ENCODE data around the gene SYP. TPM values are rescaled to one million over a fixed set of nuclear protein-coding genes. Genes with fewer than 3 reads are reported as not detected.

Gene SYP
- total RNA-seq, 1 donor from 2014 or later = 2.3 TPM

DNA sequence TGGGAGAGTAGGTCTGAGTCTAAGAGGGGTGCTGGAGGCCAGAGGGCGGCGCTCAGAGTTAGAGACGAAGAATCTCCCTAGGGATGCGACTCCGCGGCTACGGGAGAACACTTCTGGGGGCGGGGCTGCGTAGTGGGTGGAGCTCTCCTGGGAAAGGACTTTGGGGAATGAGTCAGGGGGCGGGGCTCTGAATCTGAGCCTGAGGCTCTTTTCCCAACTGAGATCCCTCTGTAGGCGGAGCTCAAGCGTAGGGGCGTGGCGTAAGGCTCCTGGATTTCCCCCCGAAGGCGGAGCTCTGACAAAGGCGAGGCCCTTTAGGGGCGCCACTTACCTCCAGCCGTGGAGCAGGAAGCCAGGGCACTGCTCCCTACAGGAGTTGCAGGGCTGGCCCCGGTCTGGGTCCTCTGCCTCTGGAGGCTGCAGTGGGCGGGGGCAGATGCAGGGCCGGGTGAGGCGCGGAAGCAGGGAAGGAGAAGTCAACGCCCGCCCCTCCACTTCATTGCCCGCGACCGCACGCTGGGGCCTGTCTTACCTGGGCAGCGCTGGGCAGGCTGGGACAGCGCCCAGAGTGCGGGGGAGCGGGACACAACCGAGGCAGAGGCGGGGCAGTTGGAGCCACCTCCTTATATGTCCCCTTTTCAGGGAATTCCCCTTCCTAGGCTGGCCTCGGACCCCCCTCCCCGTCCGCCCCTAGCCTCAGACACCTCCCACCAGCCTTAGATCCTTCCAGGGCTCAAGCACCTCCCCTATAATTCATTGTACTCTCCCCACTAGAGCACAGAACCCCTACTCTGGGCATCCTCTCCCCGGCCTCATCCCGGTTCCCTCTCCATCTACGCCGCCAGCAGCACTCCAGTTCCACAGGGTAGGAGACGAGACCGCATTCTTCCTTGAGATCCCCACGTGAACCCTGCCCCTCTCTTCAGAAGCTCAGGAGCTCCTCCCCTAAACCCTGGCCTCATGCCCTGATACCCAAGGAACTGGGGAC lies 15.4 kb downstream of the SYP start:
- peaks cover 2% of the 10 kb centered on the region for H3K36me3 Mint-ChIP-seq (ENCODE audit: unreplicated experiment)
- TF ChIP-seq, protein P1, sequence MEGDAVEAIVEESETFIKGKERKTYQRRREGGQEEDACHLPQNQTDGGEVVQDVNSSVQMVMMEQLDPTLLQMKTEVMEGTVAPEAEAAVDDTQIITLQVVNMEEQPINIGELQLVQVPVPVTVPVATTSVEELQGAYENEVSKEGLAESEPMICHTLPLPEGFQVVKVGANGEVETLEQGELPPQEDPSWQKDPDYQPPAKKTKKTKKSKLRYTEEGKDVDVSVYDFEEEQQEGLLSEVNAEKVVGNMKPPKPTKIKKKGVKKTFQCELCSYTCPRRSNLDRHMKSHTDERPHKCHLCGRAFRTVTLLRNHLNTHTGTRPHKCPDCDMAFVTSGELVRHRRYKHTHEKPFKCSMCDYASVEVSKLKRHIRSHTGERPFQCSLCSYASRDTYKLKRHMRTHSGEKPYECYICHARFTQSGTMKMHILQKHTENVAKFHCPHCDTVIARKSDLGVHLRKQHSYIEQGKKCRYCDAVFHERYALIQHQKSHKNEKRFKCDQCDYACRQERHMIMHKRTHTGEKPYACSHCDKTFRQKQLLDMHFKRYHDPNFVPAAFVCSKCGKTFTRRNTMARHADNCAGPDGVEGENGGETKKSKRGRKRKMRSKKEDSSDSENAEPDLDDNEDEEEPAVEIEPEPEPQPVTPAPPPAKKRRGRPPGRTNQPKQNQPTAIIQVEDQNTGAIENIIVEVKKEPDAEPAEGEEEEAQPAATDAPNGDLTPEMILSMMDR (IDR thresholded peaks at IDR 0.05) = no peak
- H3K27me3 Mint-ChIP-seq (ENCODE audit: unreplicated experiment) = no peaks in the 10 kb centered on the region
- H3K4me1 Mint-ChIP-seq (ENCODE audit: unreplicated experiment) = peaks cover 15% of the 10 kb centered on the region
- H3K9me3 Mint-ChIP-seq (ENCODE audit: unreplicated experiment) = peaks cover under 1% of the 10 kb centered on the region
- peak overlapping the region; percentile 62 for H3K4me3 Mint-ChIP-seq (ENCODE audit: unreplicated experiment)
- H3K27ac Mint-ChIP-seq (ENCODE audit: unreplicated experiment) = peak overlapping the region; percentile 68
- DNase-seq (ENCODE audit: extremely low spot score, unreplicated experiment) = peak; percentile 91

DNA sequence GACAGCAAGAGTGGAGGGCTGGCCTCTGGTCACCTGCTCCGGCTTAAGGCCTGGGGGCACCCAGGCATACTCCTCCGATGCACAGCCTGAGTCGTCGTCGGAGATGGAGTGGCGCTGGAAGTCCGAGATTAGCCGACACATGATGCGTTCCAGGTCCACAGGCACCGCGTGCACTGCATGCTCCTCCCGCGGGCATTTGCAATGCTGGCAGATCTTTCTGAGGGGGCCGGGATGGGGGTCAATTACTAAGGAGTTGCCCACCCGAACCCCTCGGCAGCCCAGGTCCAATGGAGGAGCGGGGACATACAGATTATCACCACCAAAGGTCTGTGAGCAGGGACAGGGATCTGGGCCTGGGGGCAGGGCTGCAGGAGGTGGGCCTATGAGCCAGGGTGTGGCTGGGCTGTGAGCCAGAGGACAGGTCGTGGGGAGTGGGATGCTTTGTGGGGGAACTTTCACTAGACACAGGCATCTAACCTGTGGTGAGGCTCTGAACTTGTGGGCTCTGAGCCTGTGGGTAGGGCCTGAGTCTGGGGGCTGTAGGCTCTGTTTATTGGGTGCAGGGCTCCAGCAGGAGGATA lies 16.2 kb downstream of the SYP start:
- peaks cover 4% of the 10 kb centered on the region for H3K9me3 Mint-ChIP-seq (ENCODE audit: unreplicated experiment)
- peak overlapping the region; percentile 62 for H3K4me3 Mint-ChIP-seq (ENCODE audit: unreplicated experiment)
- no peak for DNase-seq (ENCODE audit: extremely low spot score, unreplicated experiment)
- H3K27me3 Mint-ChIP-seq (ENCODE audit: unreplicated experiment) = no peaks in the 10 kb centered on the region
- peaks cover 14% of the 10 kb centered on the region for H3K4me1 Mint-ChIP-seq (ENCODE audit: unreplicated experiment)
- peaks cover 6% of the 10 kb centered on the region for H3K36me3 Mint-ChIP-seq (ENCODE audit: unreplicated experiment)
- peak overlapping the region; percentile 68 for H3K27ac Mint-ChIP-seq (ENCODE audit: unreplicated experiment)
- TF ChIP-seq, protein P1 (IDR thresholded peaks at IDR 0.05) = no peak

DNA sequence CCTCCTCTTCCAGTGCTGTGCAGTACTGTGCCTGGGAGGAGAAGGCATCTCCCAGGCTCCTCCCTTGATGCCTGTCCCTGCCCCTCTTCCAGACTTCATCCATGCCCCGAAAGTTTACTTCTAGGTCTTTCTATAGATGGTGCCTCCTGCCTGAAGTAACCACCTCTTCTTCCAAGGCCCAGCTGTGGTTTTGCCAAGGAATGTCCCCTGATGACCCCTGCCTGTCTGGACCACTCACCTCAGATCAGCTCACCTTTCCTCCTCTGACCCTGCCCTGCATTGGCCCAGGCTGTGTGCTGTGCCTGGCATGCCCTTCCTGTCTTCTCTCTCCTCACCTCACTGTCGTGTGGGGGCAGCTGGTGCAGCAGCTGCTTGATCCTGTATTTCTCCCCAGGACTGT lies 20.6 kb downstream of the SYP start:
- Mint-ChIP-seq H3K9me3 (ENCODE audit: unreplicated experiment) (peaks cover 4% of the 10 kb centered on the region), H3K36me3 (ENCODE audit: unreplicated experiment) (peaks cover 18% of the 10 kb centered on the region), H3K27me3 (ENCODE audit: unreplicated experiment) (no peaks in the 10 kb centered on the region), H3K27ac (ENCODE audit: unreplicated experiment) (no peak overlapping the region), H3K4me1 (ENCODE audit: unreplicated experiment) (peaks cover 9% of the 10 kb centered on the region), H3K4me3 (ENCODE audit: unreplicated experiment) (no peak overlapping the region)
- DNase-seq (ENCODE audit: extremely low spot score, unreplicated experiment) = no peak
- TF ChIP-seq, protein P1 (IDR thresholded peaks at IDR 0.05) = no peak

DNA sequence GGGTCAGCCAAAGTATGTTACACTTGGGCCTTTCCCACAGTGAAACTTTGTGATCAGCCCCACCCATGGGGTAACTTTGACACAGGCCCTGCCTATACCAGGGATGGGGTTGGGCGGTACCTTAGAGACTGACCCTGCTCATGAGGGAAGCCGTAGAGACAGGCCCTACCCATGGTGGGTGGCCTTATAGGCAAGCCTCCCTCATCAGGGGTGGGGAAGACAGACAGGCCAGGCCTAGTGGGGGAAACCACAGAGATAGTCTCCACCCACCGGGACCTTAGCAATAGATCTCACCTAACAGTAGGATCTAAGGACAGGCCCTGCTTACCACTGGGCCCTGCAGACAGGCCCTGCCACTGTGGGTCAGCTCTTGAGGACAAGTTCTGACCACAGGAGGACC lies 21.5 kb downstream of the SYP start:
- Mint-ChIP-seq H3K27ac (ENCODE audit: unreplicated experiment) (no peak overlapping the region), H3K27me3 (ENCODE audit: unreplicated experiment) (no peaks in the 10 kb centered on the region), H3K9me3 (ENCODE audit: unreplicated experiment) (peaks cover 4% of the 10 kb centered on the region), H3K4me1 (ENCODE audit: unreplicated experiment) (peaks cover 3% of the 10 kb centered on the region), H3K4me3 (ENCODE audit: unreplicated experiment) (no peak overlapping the region), H3K36me3 (ENCODE audit: unreplicated experiment) (peaks cover 19% of the 10 kb centered on the region)
- no peak for DNase-seq (ENCODE audit: extremely low spot score, unreplicated experiment)
- TF ChIP-seq, protein P1 (IDR thresholded peaks at IDR 0.05) = no peak

DNA sequence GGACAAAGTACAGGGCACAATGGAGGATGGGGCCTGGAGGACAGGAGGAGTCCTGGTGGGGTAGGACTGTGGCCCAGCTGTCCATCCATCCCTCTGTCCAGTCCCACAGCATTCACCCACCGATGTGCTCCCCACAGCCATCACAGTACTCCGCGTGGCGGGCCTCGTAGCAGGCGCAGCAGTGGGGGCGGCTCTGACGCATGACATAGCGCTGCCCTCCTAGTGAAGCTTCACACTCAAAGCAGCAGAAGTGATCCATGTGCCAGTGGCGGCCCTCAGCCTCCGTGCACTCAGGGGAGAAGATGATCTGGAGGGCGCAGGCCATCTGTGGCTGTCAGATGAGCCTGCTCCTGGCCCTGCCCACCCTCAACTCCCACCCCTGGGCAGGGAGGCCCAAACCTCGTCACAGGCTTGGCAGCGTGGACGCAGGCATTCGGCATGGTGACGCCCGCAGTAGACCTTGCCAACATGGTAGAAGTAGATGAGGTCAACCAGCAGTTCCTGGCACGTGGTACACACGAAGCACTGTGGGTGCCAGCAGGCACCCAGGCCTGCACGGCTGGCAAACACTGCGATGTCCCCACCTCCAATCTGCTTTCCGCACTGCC lies 22.0 kb downstream of the SYP start:
- Mint-ChIP-seq H3K27ac (ENCODE audit: unreplicated experiment) (no peak overlapping the region), H3K9me3 (ENCODE audit: unreplicated experiment) (peaks cover 4% of the 10 kb centered on the region), H3K27me3 (ENCODE audit: unreplicated experiment) (no peaks in the 10 kb centered on the region), H3K4me3 (ENCODE audit: unreplicated experiment) (no peak overlapping the region), H3K4me1 (ENCODE audit: unreplicated experiment) (peaks cover 7% of the 10 kb centered on the region), H3K36me3 (ENCODE audit: unreplicated experiment) (peaks cover 19% of the 10 kb centered on the region)
- TF ChIP-seq, protein P1 (IDR thresholded peaks at IDR 0.05) = no peak
- no peak for DNase-seq (ENCODE audit: extremely low spot score, unreplicated experiment)

All from osteocyte (in vitro differentiated cells).